Hepatocyte (in vitro differentiated cells): Measurements from ENCODE around the gene PHETA1. TPM values are rescaled to one million over a fixed set of nuclear protein-coding genes. Genes with fewer than 3 reads are reported as not detected.

Experiments
- DNase-seq: peaks from one replicate; pipeline ENCODE4 v3.0.0-alpha.2; 2016; ENCODE audit warnings: low spot score
- H2AFZ ChIP-seq: fragments of 200-600 bp; sonication (generic); 2 replicates; pipeline ENCODE4 v1.6.0; 2016; ENCODE audit warnings: antibody characterized with exemption, mild to moderate bottlenecking
- H3K27ac ChIP-seq: fragments of 200-600 bp; sonication (generic); 2 replicates; pipeline ENCODE4 v1.5.1; 2016; ENCODE audit warnings: mild to moderate bottlenecking
- H3K27me3 ChIP-seq: fragments of 200-600 bp; sonication (generic); 2 replicates; pipeline ENCODE4 v1.6.1; 2016
- H3K36me3 ChIP-seq: fragments of 200-600 bp; sonication (generic); replicated peaks from 2 replicates; pipeline ENCODE4 v1.5.1; 2016; ENCODE audit warnings: low read depth; ENCODE audit not compliant: insufficient read depth
- H3K4me1 ChIP-seq: fragments of 200-600 bp; sonication (generic); 2 replicates; pipeline ENCODE4 v1.5.1; 2016; ENCODE audit warnings: mild to moderate bottlenecking, moderate library complexity; ENCODE audit not compliant: insufficient read depth
- H3K4me2 ChIP-seq: fragments of 200-600 bp; sonication (generic); 2 replicates; pipeline ENCODE4 v1.6.0; 2016
- H3K4me3 ChIP-seq: fragments of 200-600 bp; sonication (generic); 2 replicates; pipeline ENCODE4 v1.5.1; 2016; ENCODE audit warnings: mild to moderate bottlenecking
- H3K79me2 ChIP-seq: fragments of 200-600 bp; sonication (generic); 2 replicates; pipeline ENCODE4 v1.6.0; 2017; ENCODE audit warnings: mild to moderate bottlenecking
- H3K9me2 ChIP-seq: fragments of 200-600 bp; sonication (generic); replicated peaks from 2 replicates; pipeline ENCODE4 v1.6.0; 2017; ENCODE audit warnings: mild to moderate bottlenecking; ENCODE audit not compliant: insufficient read depth
- H3K9me3 ChIP-seq: fragments of 200-600 bp; sonication (generic); 2 replicates; pipeline ENCODE4 v1.5.1; 2016; ENCODE audit warnings: low read depth, mild to moderate bottlenecking
- H4K20me1 ChIP-seq: fragments of 200-600 bp; sonication (generic); 2 replicates; pipeline ENCODE4 v1.6.0; 2016; ENCODE audit warnings: mild to moderate bottlenecking; ENCODE audit not compliant: insufficient read depth, poor library complexity, severe bottlenecking
- CTCF ChIP-seq: fragments of 200-600 bp; sonication (generic); IDR thresholded peaks from 2 replicates; pipeline ENCODE4 v1.5.1; 2016; ENCODE audit warnings: antibody characterized with exemption, mild to moderate bottlenecking; ENCODE audit not compliant: poor library complexity
- EZH2 ChIP-seq: fragments of 200-600 bp; sonication (generic); IDR thresholded peaks from 2 replicates; pipeline ENCODE4 v1.6.1; 2016; ENCODE audit warnings: antibody characterized with exemption, mild to moderate bottlenecking, borderline replicate concordance
- EZH2phosphoT487 ChIP-seq: fragments of 200-600 bp; sonication (generic); IDR thresholded peaks from one replicate; pipeline ENCODE4 v1.6.1; 2018; ENCODE audit warnings: antibody characterized with exemption, mild to moderate bottlenecking, low read depth, moderate library complexity; ENCODE audit not compliant: unreplicated experiment, severe bottlenecking
- WGBS: methylation state at CpG from one replicate; pipeline ENCODE4 v1.1.6; 2016; ENCODE audit warnings: low lambda C conversion rate; ENCODE audit errors: missing lambda C conversion rate; 5-methylcytosine and 5-hydroxymethylcytosine counted together
- polyA plus RNA-seq: library from polyadenylated mRNA; unstranded; fragments of >200 nt; fragmentation: Nextera tagmentation; extraction: Ambion mirVana; gene quantifications from 2 replicates; pipeline ENCODE4 v1.2.1, GENCODE V29; 2016
- total RNA-seq: library from RNA; depleted of rRNA; stranded (reverse); fragments of >200 nt; gene quantifications from 2 replicates; pipeline ENCODE4 v1.2.3, GENCODE V29; 2014

PHETA1 gene
- total and polyA plus RNA-seq, 2 experiments from 2014 or later = 24.6 to 30.9 TPM

GRCh38 chr12:111390910-111391309 is 22.0 kb upstream of the PHETA1 start:
- Histone ChIP-seq H3K4me3 (no peak overlapping the region), H3K4me1 (no peaks in the 10 kb centered on the region), H2AFZ (no peak overlapping the region), H3K79me2 (no peaks in the 10 kb centered on the region), H3K9me3 (no peaks in the 10 kb centered on the region), H3K27me3 (no peaks in the 10 kb centered on the region), H3K36me3 (no peaks in the 10 kb centered on the region), H3K9me2 (no peaks in the 10 kb centered on the region), H3K27ac (no peak overlapping the region), H3K4me2 (no peak overlapping the region), H4K20me1 (no peaks in the 10 kb centered on the region)
- WGBS = 90% methylated on average over 9 of the region's 9 CpGs
- no peak for DNase-seq
- TF ChIP-seq CTCF (no peak), EZH2 (no peak)

GRCh38 chr12:111389635-111390034 is 20.7 kb upstream of the PHETA1 start:
- H3K79me2 ChIP-seq = no peaks in the 10 kb centered on the region
- no peaks in the 10 kb centered on the region for H3K9me3 ChIP-seq
- no peaks in the 10 kb centered on the region for H3K27me3 ChIP-seq
- H3K36me3 ChIP-seq = no peaks in the 10 kb centered on the region
- no peak overlapping the region for H2AFZ ChIP-seq
- H3K9me2 ChIP-seq = no peaks in the 10 kb centered on the region
- no peaks in the 10 kb centered on the region for H4K20me1 ChIP-seq
- TF ChIP-seq CTCF = no peak
- no peak for TF ChIP-seq EZH2
- TF ChIP-seq EZH2phosphoT487 = no peak
- no peaks in the 10 kb centered on the region for H3K4me1 ChIP-seq
- DNase-seq = no peak
- no peak overlapping the region for H3K27ac ChIP-seq
- no peak overlapping the region for H3K4me3 ChIP-seq
- no peak overlapping the region for H3K4me2 ChIP-seq
- WGBS = 82% methylated on average over 7 of the region's 7 CpGs

- Histone ChIP-seq H4K20me1 (no peaks in the 10 kb centered on the region), H3K9me2 (no peaks in the 10 kb centered on the region), H3K4me3 (no peak overlapping the region), H3K79me2 (no peaks in the 10 kb centered on the region), H3K4me1 (no peaks in the 10 kb centered on the region), H3K4me2 (no peak overlapping the region), H3K36me3 (no peaks in the 10 kb centered on the region), H3K27me3 (no peaks in the 10 kb centered on the region), H3K27ac (no peak overlapping the region), H2AFZ (no peak overlapping the region), H3K9me3 (no peaks in the 10 kb centered on the region)
- WGBS = 87% methylated on average over 9 of the region's 9 CpGs
- TF ChIP-seq EZH2phosphoT487 = no peak
- TF ChIP-seq EZH2 = no peak
- no peak for DNase-seq
These were observed 18.9 kb upstream of the PHETA1 start for GRCh38 chr12:111387747-111388323.

- Histone ChIP-seq H4K20me1 (no peaks in the 10 kb centered on the region), H2AFZ (no peak overlapping the region), H3K36me3 (no peaks in the 10 kb centered on the region), H3K4me2 (no peak overlapping the region), H3K27me3 (no peaks in the 10 kb centered on the region), H3K9me3 (no peaks in the 10 kb centered on the region), H3K4me3 (no peak overlapping the region), H3K27ac (no peak overlapping the region), H3K79me2 (no peaks in the 10 kb centered on the region), H3K4me1 (no peaks in the 10 kb centered on the region), H3K9me2 (no peaks in the 10 kb centered on the region)
- TF ChIP-seq EZH2 = no peak
- no peak for TF ChIP-seq EZH2phosphoT487
- TF ChIP-seq CTCF = no peak
- 67% methylated on average over 3 of the region's 3 CpGs for WGBS
- no peak for DNase-seq
These were observed 18.0 kb upstream of the PHETA1 start for GRCh38 chr12:111386885-111387284.
